ENCODE measurements around the gene RBM33. TPM values are rescaled to one million over a fixed set of nuclear protein-coding genes. Genes with fewer than 3 reads are reported as not detected.
A peak's percentile ranks its signal among the peaks of the same experiment; 100 is the strongest.

Gene RBM33
- total RNA-seq, 2 donors from 2014 or later, result 135 to 178 TPM

DNA sequence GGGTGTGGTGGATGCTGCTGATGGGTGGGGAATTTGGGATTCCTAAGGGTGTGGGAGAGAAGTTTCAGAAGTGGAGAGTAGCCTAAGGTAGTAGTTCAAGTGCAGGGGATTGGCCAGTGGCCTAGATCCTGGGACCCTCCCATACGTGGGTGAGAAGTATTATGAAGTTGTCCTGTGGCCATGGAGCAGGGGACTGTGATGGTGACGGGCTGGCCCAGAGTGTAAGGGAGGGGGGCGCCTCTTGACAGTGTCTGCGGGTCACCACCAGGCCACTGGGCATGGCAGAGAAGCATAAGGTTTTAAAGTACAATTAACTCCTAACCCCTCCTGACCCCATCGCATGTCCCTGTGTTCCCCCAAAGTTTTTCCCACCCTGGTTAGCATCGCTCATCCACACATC is 70.2 kb downstream of the RBM33 start:
- peak overlapping the region; percentile 83 for H3K4me3 Mint-ChIP-seq
- H3K36me3 Mint-ChIP-seq (ENCODE audit: low read depth), result peaks cover 21% of the 10 kb centered on the region
- H3K9me3 ChIP-seq (ENCODE audit: control insufficient read depth, low read length, poor library complexity, severe bottlenecking), result no peaks in the 10 kb centered on the region
- peaks cover 39% of the 10 kb centered on the region for H3K4me1 Mint-ChIP-seq
- ATAC-seq, result no peak
- no peak for DNase-seq
- H3K27me3 Mint-ChIP-seq, result no peaks in the 10 kb centered on the region
- no peak overlapping the region for H3K27ac Mint-ChIP-seq

DNA sequence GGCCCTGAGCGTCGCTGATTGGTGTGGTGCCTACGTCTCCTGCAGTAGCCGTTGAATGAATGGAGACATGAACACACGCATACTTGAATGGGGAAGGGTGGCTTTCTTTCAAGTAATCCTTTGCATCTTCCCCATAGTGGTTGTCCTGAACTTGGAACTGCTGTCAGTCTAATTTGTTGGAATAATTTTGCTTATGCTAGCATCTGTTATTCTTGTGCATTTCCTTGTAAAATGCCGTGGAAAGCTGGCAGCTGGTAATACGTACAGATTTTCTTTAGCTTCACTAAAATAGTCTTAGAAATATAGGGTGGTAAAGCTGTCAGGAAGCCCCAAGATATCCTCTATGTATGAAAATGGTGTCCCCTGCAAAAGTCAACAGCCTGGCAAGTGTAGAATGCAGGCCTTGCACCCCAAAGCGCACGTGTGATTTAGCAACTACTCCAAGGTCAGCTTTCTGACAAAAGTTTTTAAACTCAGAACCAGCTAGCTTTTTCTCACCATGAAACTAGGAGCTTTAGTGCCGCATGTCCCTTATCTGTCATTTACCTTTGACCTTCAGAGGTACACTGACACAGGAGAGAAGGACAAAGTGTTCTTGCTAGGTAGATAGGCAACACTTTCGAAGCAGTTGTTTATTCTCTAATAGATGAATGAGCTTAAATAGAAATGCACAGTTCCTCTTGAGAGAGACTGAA is 70.8 kb downstream of the RBM33 start:
- peak overlapping the region; percentile 29 for H3K27ac Mint-ChIP-seq
- H3K27me3 Mint-ChIP-seq, result no peaks in the 10 kb centered on the region
- DNase-seq, result no peak
- H3K36me3 Mint-ChIP-seq (ENCODE audit: low read depth), result peaks cover 21% of the 10 kb centered on the region
- H3K4me3 Mint-ChIP-seq, result no peak overlapping the region
- H3K4me1 Mint-ChIP-seq, result peaks cover 42% of the 10 kb centered on the region
- no peaks in the 10 kb centered on the region for H3K9me3 ChIP-seq (ENCODE audit: control insufficient read depth, low read length, poor library complexity, severe bottlenecking)
- no peak for ATAC-seq

DNA sequence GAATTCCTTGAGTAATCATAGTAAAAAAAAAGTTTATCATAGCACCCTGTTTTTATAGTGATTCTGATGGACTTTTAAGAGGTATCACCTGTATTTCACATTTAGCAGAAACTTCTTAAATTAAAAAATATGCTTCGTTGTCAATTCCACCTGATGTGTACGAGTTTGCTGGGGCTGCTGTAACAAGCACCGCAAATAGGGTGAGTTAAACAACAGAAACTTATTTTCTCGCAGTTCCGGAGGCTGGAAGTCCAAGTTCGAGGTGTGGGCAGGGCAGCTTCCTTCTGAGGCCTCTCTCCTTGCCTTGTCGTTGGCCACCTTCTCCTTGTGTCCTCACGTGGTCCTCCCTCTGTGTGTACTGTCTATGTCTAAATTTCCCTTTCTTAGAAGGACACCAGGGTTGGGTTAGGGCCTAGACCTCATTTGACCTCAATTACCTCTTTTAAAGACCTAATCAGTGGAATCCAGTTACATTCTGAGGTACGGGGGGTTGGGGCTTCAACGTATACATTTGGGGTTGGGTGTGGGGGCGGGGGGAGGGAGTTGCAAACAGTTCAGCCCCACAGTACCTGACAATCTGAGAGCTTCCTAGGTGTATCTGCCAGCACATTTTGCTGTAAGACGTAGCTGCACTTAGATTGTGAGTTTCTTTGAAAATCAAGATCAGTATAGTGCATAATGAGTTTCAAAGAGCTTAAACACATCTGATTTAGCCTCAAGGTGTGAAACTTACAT is 72.7 kb downstream of the RBM33 start:
- H3K36me3 Mint-ChIP-seq (ENCODE audit: low read depth), result peaks cover 21% of the 10 kb centered on the region
- ATAC-seq (no peak), DNase-seq (no peak)
- H3K4me3 Mint-ChIP-seq, result no peak overlapping the region
- H3K27me3 Mint-ChIP-seq, result no peaks in the 10 kb centered on the region
- no peak overlapping the region for H3K27ac Mint-ChIP-seq
- peaks cover 44% of the 10 kb centered on the region for H3K4me1 Mint-ChIP-seq
- H3K9me3 ChIP-seq (ENCODE audit: control insufficient read depth, low read length, poor library complexity, severe bottlenecking), result no peaks in the 10 kb centered on the region

DNA sequence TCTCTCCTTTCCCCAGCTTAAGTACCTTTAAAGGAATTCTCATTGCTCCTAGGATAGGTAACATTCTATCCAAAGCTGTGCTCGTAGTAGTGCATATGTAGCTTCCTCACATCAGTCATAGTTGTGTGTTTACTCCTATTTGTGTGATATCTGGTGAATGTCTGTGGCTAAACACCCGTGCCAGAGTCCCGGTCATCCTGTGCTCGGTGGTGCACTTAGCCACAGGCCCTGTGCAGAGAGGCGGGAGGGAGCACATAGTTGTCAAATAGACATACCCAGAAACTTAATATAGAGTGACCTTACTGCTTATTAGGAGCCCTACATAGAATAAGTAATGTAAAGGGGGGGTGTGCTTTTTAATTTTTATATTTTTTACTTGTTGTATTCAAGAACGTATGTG is 76.6 kb downstream of the RBM33 start:
- no peak for DNase-seq
- Mint-ChIP-seq H3K36me3 (ENCODE audit: low read depth) (peaks cover 3% of the 10 kb centered on the region), H3K27ac (no peak overlapping the region), H3K4me3 (no peak overlapping the region), H3K27me3 (no peaks in the 10 kb centered on the region), H3K4me1 (peaks cover 20% of the 10 kb centered on the region)
- no peaks in the 10 kb centered on the region for H3K9me3 ChIP-seq (ENCODE audit: control insufficient read depth, low read length, poor library complexity, severe bottlenecking)
- ATAC-seq, result no peak

DNA sequence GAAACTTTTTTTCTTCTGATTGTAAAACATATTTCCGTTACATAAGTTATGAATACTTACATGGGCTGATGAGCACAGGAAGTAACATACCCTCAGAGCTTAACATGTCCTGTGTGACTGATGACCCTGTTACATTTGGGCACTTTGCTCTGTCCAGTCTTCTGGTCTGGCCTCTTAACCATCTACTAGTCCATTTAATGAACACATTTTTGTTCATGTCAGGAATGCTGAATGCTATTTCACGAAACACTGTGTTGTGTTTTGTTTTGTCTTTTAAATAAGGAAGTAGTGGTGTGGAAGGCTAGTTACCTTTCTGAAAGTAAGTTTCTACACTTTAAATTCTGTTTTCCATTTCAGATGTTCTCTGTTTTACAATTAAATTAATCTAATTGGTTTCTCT is 77.7 kb downstream of the RBM33 start:
- peak overlapping the region; percentile 41 for H3K27ac Mint-ChIP-seq
- H3K4me1 Mint-ChIP-seq, result peaks cover 19% of the 10 kb centered on the region

DNA sequence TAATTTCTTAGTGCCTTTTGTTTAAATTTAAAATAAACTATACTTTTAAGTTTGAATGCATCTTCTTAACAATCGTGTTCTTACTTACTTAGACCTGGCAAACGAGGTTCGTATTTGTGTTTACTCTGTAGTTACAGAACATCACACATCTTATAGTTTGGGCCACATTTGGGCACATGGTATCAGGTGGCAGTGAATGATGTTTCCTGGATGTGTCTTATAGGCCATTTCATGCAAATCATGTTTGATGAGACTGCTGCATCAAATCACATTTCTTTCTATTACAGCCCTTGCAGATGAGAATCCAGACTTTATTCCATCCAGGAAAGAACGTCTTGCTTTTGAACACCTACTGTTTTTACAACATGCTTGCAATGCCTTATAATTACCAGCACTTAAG is 78.5 kb downstream of the RBM33 start:
- Mint-ChIP-seq H3K36me3 (ENCODE audit: low read depth) (peaks cover 5% of the 10 kb centered on the region), H3K27me3 (no peaks in the 10 kb centered on the region), H3K4me3 (no peak overlapping the region), H3K27ac (no peak overlapping the region), H3K4me1 (peaks cover 23% of the 10 kb centered on the region)
- ATAC-seq (no peak), DNase-seq (no peak)
- no peaks in the 10 kb centered on the region for H3K9me3 ChIP-seq (ENCODE audit: control insufficient read depth, low read length, poor library complexity, severe bottlenecking)

More for the DNA sequence above, 77.7 kb downstream of the RBM33 start:
- Mint-ChIP-seq H3K36me3 (ENCODE audit: low read depth) (peaks cover 3% of the 10 kb centered on the region), H3K4me3 (no peak overlapping the region), H3K27me3 (no peaks in the 10 kb centered on the region)
- ATAC-seq (no peak), DNase-seq (no peak)
- no peaks in the 10 kb centered on the region for H3K9me3 ChIP-seq (ENCODE audit: control insufficient read depth, low read length, poor library complexity, severe bottlenecking)

DNA sequence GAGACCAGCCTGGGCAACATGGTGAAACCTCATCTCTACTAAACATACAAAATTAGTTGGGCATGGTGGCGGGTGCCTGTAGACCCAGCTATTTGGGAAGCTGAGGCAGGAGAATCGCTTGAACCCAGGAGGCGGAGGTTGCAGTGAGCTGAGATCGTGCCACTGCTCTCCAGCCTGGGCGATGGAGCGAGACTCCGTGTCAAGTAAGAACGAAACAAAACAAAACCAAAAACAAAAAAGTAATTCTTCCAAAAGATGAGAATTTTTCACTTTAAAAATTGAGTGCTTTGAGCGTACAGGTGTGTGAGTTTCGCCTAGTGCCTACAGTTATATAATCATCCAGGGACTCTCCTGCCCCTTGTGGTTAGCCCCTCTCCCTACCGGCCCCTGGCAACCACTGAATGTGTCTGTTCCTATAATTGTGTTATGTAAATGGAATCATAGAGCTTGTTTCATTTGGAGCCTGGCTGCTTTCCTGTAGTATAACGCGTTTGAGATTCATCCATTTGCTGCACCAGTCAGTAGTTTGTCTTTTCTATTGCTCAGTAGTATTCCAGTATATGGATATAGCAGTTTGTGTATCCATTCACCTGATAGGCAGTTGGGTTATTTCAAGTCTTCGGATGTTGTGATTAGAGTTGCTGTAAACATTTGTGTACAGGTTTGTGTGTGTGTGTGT is 80.0 kb downstream of the RBM33 start:
- Mint-ChIP-seq H3K36me3 (ENCODE audit: low read depth) (peaks cover 10% of the 10 kb centered on the region), H3K27ac (peak overlapping the region; percentile 84), H3K27me3 (no peaks in the 10 kb centered on the region), H3K4me3 (no peak overlapping the region), H3K4me1 (peaks cover 26% of the 10 kb centered on the region)
- DNase-seq (no peak), ATAC-seq (peak; percentile 63)
- no peaks in the 10 kb centered on the region for H3K9me3 ChIP-seq (ENCODE audit: control insufficient read depth, low read length, poor library complexity, severe bottlenecking)

DNA sequence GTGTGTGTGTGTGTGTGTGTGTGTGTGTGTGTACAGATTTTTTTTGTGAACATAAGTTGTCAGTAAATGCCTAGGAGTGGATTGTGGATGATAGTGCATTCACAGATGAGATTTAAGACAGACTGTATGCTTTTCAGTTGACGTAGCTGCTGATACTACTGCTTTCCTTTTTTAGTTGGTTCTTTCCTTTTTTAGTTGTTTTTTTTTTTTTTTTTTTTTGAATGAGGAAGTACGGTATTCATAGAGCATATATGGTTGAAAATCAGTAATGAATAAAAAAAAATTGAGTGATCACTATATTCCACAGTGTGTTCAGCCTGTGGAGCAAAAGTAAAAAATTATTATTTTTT is 80.5 kb downstream of the RBM33 start:
- ATAC-seq, result no peak
- Mint-ChIP-seq H3K27ac (peak overlapping the region; percentile 84), H3K27me3 (no peaks in the 10 kb centered on the region), H3K4me1 (peaks cover 28% of the 10 kb centered on the region), H3K4me3 (no peak overlapping the region), H3K36me3 (ENCODE audit: low read depth) (peaks cover 10% of the 10 kb centered on the region)
- H3K9me3 ChIP-seq (ENCODE audit: control insufficient read depth, low read length, poor library complexity, severe bottlenecking), result no peaks in the 10 kb centered on the region
- no peak for DNase-seq

DNA sequence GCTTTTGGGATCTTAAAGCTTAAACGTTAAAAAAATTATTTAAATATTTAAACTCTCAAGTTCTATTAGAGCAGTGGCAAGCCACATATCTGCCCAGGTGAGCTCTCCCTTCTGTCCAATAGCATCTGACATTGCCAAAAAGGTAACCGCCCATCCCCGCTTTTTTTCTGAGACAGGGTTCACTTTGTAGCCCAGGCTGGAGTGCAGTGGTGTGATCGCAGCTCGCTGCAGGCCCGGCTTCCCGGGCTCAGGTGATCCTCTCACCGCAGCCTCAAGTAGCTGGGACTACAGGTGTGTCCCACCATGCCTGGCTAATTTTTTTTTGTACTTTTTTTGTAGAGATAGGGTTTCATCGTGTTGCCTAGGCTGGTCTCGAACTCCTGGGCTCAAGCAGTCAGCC is 83.2 kb downstream of the RBM33 start:
- Mint-ChIP-seq H3K4me3 (no peak overlapping the region), H3K27ac (peak overlapping the region; percentile 41), H3K36me3 (ENCODE audit: low read depth) (peaks cover 10% of the 10 kb centered on the region), H3K4me1 (peaks cover 37% of the 10 kb centered on the region), H3K27me3 (no peaks in the 10 kb centered on the region)
- no peak for DNase-seq
- no peak for ATAC-seq
- no peaks in the 10 kb centered on the region for H3K9me3 ChIP-seq (ENCODE audit: control insufficient read depth, low read length, poor library complexity, severe bottlenecking)

DNA sequence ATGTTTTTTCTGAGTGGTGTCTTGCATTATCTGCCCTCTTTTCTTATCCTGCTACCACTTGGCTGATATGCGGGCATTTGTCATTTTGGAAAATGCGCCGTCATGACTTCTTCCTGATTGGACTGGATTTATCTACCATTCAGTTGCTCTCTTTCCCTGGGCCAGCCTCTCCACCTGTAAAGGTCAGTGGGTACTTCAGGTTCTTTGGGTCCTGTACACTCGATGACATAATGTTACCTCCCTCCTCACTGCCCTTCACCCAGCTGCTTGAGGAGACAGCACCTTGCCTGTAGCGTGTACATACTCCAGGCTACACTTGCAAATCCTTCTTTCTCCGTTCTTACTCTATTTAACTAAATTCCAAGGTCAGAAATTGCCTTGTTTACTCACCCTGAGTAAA is 83.7 kb downstream of the RBM33 start:
- Mint-ChIP-seq H3K27me3 (no peaks in the 10 kb centered on the region), H3K4me3 (peak overlapping the region; percentile 59), H3K36me3 (ENCODE audit: low read depth) (peaks cover 10% of the 10 kb centered on the region), H3K4me1 (peaks cover 41% of the 10 kb centered on the region), H3K27ac (peak overlapping the region; percentile 41)
- ATAC-seq (no peak), DNase-seq (no peak)
- no peaks in the 10 kb centered on the region for H3K9me3 ChIP-seq (ENCODE audit: control insufficient read depth, low read length, poor library complexity, severe bottlenecking)

DNA sequence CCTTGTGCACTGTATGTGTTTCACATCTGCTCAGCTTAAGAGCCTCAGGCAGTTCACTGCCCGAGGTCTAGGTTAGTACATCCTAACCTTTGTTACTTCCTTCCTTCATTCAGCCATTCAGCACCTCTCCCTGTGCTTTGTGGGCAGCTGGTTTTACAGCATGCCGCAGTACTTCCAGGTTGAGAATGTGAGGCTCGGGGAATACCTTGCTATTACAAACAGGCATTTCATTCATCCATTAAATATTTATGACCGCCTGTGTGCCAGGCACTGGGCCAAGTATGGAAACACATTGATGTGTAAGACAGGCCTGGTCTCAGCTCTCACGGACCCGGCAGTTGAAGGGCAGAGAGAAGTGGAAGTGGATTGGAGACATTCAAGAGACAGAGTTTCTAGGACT is 85.4 kb downstream of the RBM33 start:
- H3K4me1 Mint-ChIP-seq, result peaks cover 46% of the 10 kb centered on the region
- ATAC-seq, result no peak
- peaks cover 7% of the 10 kb centered on the region for H3K36me3 Mint-ChIP-seq (ENCODE audit: low read depth)
- H3K9me3 ChIP-seq (ENCODE audit: control insufficient read depth, low read length, poor library complexity, severe bottlenecking), result no peaks in the 10 kb centered on the region
- no peaks in the 10 kb centered on the region for H3K27me3 Mint-ChIP-seq
- peak overlapping the region; percentile 78 for H3K27ac Mint-ChIP-seq
- H3K4me3 Mint-ChIP-seq, result no peak overlapping the region
- no peak for DNase-seq

DNA sequence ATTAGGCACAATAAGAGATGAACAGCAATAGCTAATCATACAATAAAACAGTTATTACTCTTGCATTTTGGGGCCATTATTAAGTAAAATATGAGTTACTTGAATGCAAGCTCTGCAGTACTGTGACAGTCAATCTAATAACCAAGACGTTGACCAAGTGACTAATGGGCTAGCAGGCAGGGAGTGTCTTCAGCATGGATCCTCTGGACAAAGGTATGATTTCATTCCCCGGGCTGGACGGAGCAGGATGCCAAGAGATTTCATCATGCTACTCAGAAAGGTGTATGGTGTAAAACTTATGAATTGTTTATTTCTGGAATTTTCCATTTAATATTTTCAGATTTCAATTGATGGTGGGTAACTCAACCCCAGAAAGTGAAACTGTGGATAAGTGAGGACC is 86.9 kb downstream of the RBM33 start:
- DNase-seq (no peak), ATAC-seq (no peak)
- Mint-ChIP-seq H3K4me3 (no peak overlapping the region), H3K27me3 (no peaks in the 10 kb centered on the region), H3K36me3 (ENCODE audit: low read depth) (peaks cover 9% of the 10 kb centered on the region), H3K4me1 (peaks cover 51% of the 10 kb centered on the region), H3K27ac (peak overlapping the region; percentile 78)
- H3K9me3 ChIP-seq (ENCODE audit: control insufficient read depth, low read length, poor library complexity, severe bottlenecking), result no peaks in the 10 kb centered on the region

DNA sequence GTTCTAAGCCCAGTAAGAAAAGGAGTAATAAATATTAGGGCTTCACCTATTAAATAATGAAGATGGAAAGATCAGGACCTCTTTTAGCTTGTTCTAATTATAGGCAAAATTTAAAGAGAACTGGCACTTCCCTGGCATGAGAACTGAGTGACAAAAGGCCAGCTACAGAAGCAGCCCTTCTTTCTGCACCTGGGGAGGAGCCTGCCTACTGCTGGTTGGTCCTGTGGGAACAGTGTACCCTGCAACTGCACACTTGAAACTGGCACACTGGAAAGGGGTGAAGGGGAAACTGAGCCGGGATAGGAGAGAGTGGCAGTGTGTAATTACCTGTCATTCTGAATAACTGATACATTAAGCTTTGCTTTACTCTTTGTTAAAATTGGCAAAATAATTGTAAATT is 87.4 kb downstream of the RBM33 start:
- Mint-ChIP-seq H3K36me3 (ENCODE audit: low read depth) (peaks cover 9% of the 10 kb centered on the region), H3K27me3 (no peaks in the 10 kb centered on the region), H3K4me3 (no peak overlapping the region), H3K4me1 (peaks cover 51% of the 10 kb centered on the region), H3K27ac (peak overlapping the region; percentile 78)
- ATAC-seq, result no peak
- H3K9me3 ChIP-seq (ENCODE audit: control insufficient read depth, low read length, poor library complexity, severe bottlenecking), result no peaks in the 10 kb centered on the region
- DNase-seq, result no peak

Measured in T-helper 17 cell (primary cell).